Common myeloid progenitor, CD34-positive (primary cell): ENCODE measurements around the gene IFT80.
A peak's percentile ranks its signal among the peaks of the same experiment; 100 is the strongest.

Experiments used
- CTCF ChIA-PET: fragments of 350-600 bp; sonication (Branson Sonifier 250); formaldehyde crosslinking; loops from one replicate; lab custom pipeline; 2021; ENCODE audit warnings: antibody characterized with exemption; lab: Charles Lee
- POLR2A ChIA-PET: fragments of 350-600 bp; sonication (Branson Sonifier 250); formaldehyde crosslinking; loops from one replicate; lab custom pipeline; 2021; ENCODE audit warnings: antibody characterized with exemption; lab: Charles Lee
- DNase-seq, 3 donors: peaks; one replicate each; pipeline versions ENCODE4 v3.0.0 to v3.0.0-alpha.2; 2013
- H3K27ac ChIP-seq, 2 experiments: 1 replicate in 1 of 2; 2 replicates in 1 of 2; pipeline ENCODE4 v1.7.0; 2013; ENCODE audit warnings: inconsistent platforms in 2 of 2, low read length in 2 of 2, mild to moderate bottlenecking in 2 of 2, low read depth in 1 of 2, moderate library complexity in 1 of 2; ENCODE audit not compliant: severe bottlenecking in 2 of 2, insufficient read depth in 1 of 2, poor library complexity in 1 of 2
- H3K27me3 ChIP-seq, 5 experiments: replicated peaks in 2 of 5; 1 replicate in 3 of 5; 2 replicates in 2 of 5; pipeline versions ENCODE4 v1.6.1 to v1.7.0; 2013; ENCODE audit warnings: low read length in 4 of 5, mild to moderate bottlenecking in 2 of 5, moderate library complexity in 2 of 5, inconsistent platforms in 1 of 5; ENCODE audit not compliant: insufficient read depth in 5 of 5, control insufficient read depth in 4 of 5
- H3K36me3 ChIP-seq, 4 experiments: 1 replicate in 2 of 4; 2 replicates in 2 of 4; pipeline versions ENCODE4 v1.6.1 to v1.7.0; 2013; ENCODE audit warnings: low read length in 3 of 4, control low read depth in 1 of 4, mild to moderate bottlenecking in 1 of 4; ENCODE audit not compliant: control insufficient read depth in 4 of 4, insufficient read depth in 4 of 4
- H3K4me1 ChIP-seq, 4 experiments: 1 replicate in 3 of 4; 2 replicates in 1 of 4; pipeline versions ENCODE4 v1.6.1 to v1.7.1; 2013; ENCODE audit warnings: low read length in 3 of 4, mild to moderate bottlenecking in 3 of 4, control low read depth in 1 of 4, inconsistent platforms in 1 of 4, moderate library complexity in 1 of 4; ENCODE audit not compliant: control insufficient read depth in 4 of 4, insufficient read depth in 4 of 4; ENCODE audit errors: control extremely low read depth in 1 of 4
- H3K4me3 ChIP-seq, 7 experiments: 1 replicate in 4 of 7; 2 replicates in 3 of 7; pipeline versions ENCODE4 v1.5.1 to v1.7.0; 2013; ENCODE audit warnings: mild to moderate bottlenecking in 7 of 7, low read length in 6 of 7, moderate library complexity in 6 of 7, inconsistent platforms in 2 of 7, low read depth in 2 of 7, control low read depth in 1 of 7; ENCODE audit not compliant: insufficient read depth in 4 of 7, control insufficient read depth in 1 of 7; ENCODE audit errors: extremely low read depth in 1 of 7
- H3K9me3 ChIP-seq, 5 experiments: 1 replicate in 4 of 5; 2 replicates in 1 of 5; pipeline versions ENCODE4 v1.6.1 to v1.7.1; 2013; ENCODE audit warnings: low read length in 4 of 5, mild to moderate bottlenecking in 2 of 5, inconsistent platforms in 1 of 5, low read depth in 1 of 5, moderate library complexity in 1 of 5; ENCODE audit not compliant: control insufficient read depth in 4 of 5, insufficient read depth in 2 of 5; ENCODE audit errors: control extremely low read depth in 1 of 5
- WGBS: methylation state at CpG from one replicate; pipeline ENCODE4 v1.1.5; 2013; ENCODE audit not compliant: insufficient coverage; 5-methylcytosine and 5-hydroxymethylcytosine counted together

The IFT80 gene

DNA sequence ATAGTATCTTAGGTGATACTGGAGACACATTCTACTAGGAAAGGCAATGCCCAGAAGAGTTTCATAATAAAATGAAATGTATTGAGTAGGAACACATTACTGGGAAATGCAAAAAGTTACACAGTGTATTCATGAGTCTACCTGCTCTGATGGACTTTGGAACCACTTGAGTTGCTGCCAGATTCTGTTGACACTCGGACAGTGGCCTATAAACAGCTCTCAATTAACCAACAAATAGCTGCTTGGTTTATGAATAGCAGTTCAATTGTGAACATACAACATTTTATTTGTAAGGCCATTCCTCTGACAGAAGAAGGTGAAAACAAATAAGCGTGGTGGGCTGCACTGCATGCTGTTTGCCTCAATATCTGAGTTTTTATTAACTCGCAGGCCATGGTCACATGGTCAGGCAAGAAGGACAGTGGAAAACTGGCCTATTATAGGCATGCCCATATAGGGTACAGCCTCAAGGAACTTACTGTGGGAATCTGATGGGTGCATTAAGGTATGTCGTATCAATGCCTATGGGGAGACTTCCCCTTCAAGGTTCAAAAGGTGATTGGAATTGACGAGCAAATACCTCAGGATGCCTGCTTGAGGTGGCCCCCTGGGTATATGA is 107.6 kb downstream of the IFT80 start:
- no peaks in the 10 kb centered on the region for H3K9me3 ChIP-seq
- no peak overlapping the region for H3K27ac ChIP-seq
- POLR2A ChIA-PET, result no interaction called here
- H3K4me1 ChIP-seq, result no peaks in the 10 kb centered on the region
- CTCF ChIA-PET, result no interaction called here
- H3K36me3 ChIP-seq, result peaks cover 0 to 8% (median 2%) of the 10 kb centered on the region in 4 experiments
- no peaks in the 10 kb centered on the region for H3K27me3 ChIP-seq
- WGBS, result 100% methylated on average over 5 of the region's 5 CpGs
- DNase-seq, result no peak
- no peak overlapping the region for H3K4me3 ChIP-seq

DNA sequence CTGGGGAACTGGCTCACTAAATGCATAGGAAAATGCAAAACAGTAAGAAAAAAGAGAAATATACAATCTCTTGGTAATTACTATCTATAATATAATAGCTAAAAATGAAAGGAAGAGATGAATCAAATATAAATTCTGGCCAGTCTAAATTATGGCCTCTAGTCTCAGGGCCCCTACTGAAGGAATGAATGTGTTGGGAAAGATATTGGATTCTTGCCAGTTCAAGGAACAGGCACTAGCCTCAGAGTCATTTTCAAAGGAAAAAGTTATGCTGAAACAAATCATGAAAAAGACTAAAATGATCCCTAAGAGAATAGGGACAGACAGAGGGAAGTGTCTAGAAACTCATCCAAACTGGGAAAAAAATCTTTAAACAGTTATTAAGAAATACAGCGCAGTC is 111.4 kb downstream of the IFT80 start:
- Histone ChIP-seq H3K36me3 (peaks cover 0 to 8% (median 1%) of the 10 kb centered on the region in 4 experiments), H3K9me3 (no peaks in the 10 kb centered on the region), H3K4me3 (no peak overlapping the region), H3K27ac (no peak overlapping the region), H3K4me1 (no peaks in the 10 kb centered on the region), H3K27me3 (no peaks in the 10 kb centered on the region)
- ChIA-PET POLR2A (no interaction called here), CTCF (no interaction called here)
- DNase-seq, result no peak
- WGBS, result no CpG with 5 or more reads among the region's 1 CpG

- Histone ChIP-seq H3K27ac (no peak overlapping the region), H3K4me3 (no peak overlapping the region), H3K4me1 (no peaks in the 10 kb centered on the region), H3K27me3 (no peaks in the 10 kb centered on the region), H3K9me3 (no peaks in the 10 kb centered on the region), H3K36me3 (peaks cover 0 to 9% (median 4%) of the 10 kb centered on the region in 4 experiments)
- DNase-seq, result peak in 1 of 3 donors; percentile 4
- POLR2A ChIA-PET, result no interaction called here
- 10% methylated on average over 1 of the region's 1 CpG for WGBS
- CTCF ChIA-PET, result interaction anchor here (1.0 kb wide), 1 partner anchor 48 kb away, joined by 3 read pairs; no protein-coding TSS in a partner anchor
Observed at GRCh38 chr3:160286231-160286630, 112.8 kb downstream of the IFT80 start.

GRCh38 chr3:160280836-160281235 is 118.2 kb downstream of the IFT80 start:
- H3K4me1 ChIP-seq, result no peaks in the 10 kb centered on the region
- CTCF ChIA-PET, result interaction anchor here (1.3 kb wide), 1 partner anchor 14 kb away, joined by 4 read pairs; no protein-coding TSS in a partner anchor
- H3K36me3 ChIP-seq, result peaks cover 0 to 16% (median 8%) of the 10 kb centered on the region in 4 experiments
- WGBS, result 100% methylated on average over 1 of the region's 1 CpG
- no peak for DNase-seq
- POLR2A ChIA-PET, result no interaction called here
- H3K4me3 ChIP-seq, result no peak overlapping the region
- H3K27ac ChIP-seq, result no peak overlapping the region
- no peaks in the 10 kb centered on the region for H3K27me3 ChIP-seq
- H3K9me3 ChIP-seq, result no peaks in the 10 kb centered on the region

GRCh38 chr3:160279657-160280056 is 119.4 kb downstream of the IFT80 start:
- CTCF ChIA-PET, result no interaction called here
- POLR2A ChIA-PET, result no interaction called here
- WGBS, result no CpG with 5 or more reads among the region's 2 CpGs
- DNase-seq, result no peak
- Histone ChIP-seq H3K27me3 (no peaks in the 10 kb centered on the region), H3K4me1 (no peaks in the 10 kb centered on the region), H3K4me3 (no peak overlapping the region), H3K27ac (no peak overlapping the region), H3K36me3 (peaks cover 0 to 16% (median 8%) of the 10 kb centered on the region in 4 experiments), H3K9me3 (no peaks in the 10 kb centered on the region)

DNA sequence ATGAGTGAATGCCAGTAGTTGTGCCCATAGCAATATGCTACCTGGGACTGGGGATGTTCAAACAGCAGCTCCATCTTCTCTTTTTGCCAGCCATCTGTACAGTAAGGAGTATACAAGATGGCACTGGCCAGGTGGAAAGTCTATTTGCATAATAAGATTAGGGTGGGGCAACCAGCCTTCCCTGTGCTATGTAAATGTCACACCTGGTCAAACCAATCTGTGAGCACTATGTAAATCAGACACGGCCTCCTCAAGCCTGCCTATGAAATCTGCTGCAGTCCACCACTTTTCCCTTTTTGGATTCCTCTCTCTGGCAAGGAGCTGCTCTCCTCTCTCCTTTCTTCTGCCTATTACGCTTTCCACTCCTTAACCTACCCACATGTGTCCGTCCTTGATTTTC is 120.8 kb downstream of the IFT80 start:
- H3K4me3 ChIP-seq, result no peak overlapping the region
- CTCF ChIA-PET, result no interaction called here
- 100% methylated on average over 3 of the region's 3 CpGs for WGBS

GRCh38 chr3:160265088-160265487 is 133.9 kb downstream of the IFT80 start:
- Histone ChIP-seq H3K36me3 (peaks cover 0 to 6% (median 3%) of the 10 kb centered on the region in 4 experiments), H3K4me1 (peaks cover 0 to 5% (median 0%) of the 10 kb centered on the region in 4 experiments), H3K27me3 (no peaks in the 10 kb centered on the region), H3K9me3 (no peaks in the 10 kb centered on the region), H3K27ac (no peak overlapping the region), H3K4me3 (no peak overlapping the region)
- ChIA-PET POLR2A (no interaction called here), CTCF (no interaction called here)
- no peak for DNase-seq
- no CpG with 5 or more reads among the region's 2 CpGs for whole genome bisulfite sequencing

More for the DNA sequence above, 120.8 kb downstream of the IFT80 start:
- H3K27me3 ChIP-seq, result no peaks in the 10 kb centered on the region
- POLR2A ChIA-PET, result interaction anchor here (0.7 kb wide), 1 partner anchor 160 kb away, joined by 3 read pairs; no protein-coding TSS in a partner anchor
- no peaks in the 10 kb centered on the region for H3K9me3 ChIP-seq
- H3K36me3 ChIP-seq, result peaks cover 0 to 16% (median 8%) of the 10 kb centered on the region in 4 experiments
- no peak for DNase-seq
- no peak overlapping the region for H3K27ac ChIP-seq
- H3K4me1 ChIP-seq, result no peaks in the 10 kb centered on the region
